C4-2B (cell line): ENCODE data around the gene DDTL.

ENCODE experiments used
- ZFX ChIP-seq: fragments of 450-650 bp; IDR thresholded peaks from 2 replicates; pipeline ENCODE4 v1.6.1; 2017
- TF ChIP-seq, protein P1 (sequence below): fragments of 450-650 bp; conservative IDR thresholded peaks from 2 replicates; pipeline ENCODE4 v1.5.1; 2017; ENCODE audit warnings: mild to moderate bottlenecking

DNA sequence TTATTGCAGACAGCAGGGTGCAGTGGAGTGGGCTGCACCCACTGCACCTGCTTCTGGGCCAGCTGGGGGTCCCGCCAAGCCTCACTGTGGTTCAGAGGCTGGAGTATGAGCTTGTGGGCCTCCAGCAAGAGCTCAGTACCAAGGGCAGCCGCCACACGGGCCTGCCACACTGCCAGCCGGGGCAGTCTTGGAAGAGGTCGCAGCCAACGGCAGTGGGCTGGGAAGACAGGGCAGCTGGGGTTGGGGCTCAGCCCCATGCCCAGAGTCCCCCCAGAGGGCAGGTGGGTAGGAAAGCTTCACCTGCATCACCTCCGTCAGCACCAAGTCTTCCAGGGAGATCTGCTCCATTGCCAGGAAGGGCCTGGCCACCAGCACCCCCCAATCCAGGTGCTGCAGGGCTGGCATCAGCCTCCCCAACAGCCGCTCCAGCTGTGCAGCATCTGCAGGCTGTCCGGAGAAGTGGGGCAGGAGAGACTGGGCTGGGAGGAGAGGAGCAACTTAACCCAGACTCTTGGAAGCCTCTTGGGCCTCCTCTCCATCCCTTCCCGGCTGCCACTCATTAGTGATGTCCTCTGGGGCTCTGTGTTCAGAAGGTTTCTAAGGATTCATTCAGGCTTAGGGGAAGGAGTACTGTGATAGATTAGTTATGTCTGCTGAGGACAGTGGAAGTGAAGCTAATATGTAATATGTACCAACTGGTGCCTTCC, 39.7 kb downstream of the DDTL start:
- TF ChIP-seq, protein P1, sequence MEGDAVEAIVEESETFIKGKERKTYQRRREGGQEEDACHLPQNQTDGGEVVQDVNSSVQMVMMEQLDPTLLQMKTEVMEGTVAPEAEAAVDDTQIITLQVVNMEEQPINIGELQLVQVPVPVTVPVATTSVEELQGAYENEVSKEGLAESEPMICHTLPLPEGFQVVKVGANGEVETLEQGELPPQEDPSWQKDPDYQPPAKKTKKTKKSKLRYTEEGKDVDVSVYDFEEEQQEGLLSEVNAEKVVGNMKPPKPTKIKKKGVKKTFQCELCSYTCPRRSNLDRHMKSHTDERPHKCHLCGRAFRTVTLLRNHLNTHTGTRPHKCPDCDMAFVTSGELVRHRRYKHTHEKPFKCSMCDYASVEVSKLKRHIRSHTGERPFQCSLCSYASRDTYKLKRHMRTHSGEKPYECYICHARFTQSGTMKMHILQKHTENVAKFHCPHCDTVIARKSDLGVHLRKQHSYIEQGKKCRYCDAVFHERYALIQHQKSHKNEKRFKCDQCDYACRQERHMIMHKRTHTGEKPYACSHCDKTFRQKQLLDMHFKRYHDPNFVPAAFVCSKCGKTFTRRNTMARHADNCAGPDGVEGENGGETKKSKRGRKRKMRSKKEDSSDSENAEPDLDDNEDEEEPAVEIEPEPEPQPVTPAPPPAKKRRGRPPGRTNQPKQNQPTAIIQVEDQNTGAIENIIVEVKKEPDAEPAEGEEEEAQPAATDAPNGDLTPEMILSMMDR: no peak
- TF ChIP-seq ZFX: no peak
